ENCODE measurements around the gene RIN3.

- TF ChIP-seq, protein P1, sequence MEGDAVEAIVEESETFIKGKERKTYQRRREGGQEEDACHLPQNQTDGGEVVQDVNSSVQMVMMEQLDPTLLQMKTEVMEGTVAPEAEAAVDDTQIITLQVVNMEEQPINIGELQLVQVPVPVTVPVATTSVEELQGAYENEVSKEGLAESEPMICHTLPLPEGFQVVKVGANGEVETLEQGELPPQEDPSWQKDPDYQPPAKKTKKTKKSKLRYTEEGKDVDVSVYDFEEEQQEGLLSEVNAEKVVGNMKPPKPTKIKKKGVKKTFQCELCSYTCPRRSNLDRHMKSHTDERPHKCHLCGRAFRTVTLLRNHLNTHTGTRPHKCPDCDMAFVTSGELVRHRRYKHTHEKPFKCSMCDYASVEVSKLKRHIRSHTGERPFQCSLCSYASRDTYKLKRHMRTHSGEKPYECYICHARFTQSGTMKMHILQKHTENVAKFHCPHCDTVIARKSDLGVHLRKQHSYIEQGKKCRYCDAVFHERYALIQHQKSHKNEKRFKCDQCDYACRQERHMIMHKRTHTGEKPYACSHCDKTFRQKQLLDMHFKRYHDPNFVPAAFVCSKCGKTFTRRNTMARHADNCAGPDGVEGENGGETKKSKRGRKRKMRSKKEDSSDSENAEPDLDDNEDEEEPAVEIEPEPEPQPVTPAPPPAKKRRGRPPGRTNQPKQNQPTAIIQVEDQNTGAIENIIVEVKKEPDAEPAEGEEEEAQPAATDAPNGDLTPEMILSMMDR (conservative IDR thresholded peaks at IDR 0.05; ENCODE audit: low read depth, low read length), result no peak
- TF ChIP-seq EZH2 (IDR thresholded peaks at IDR 0.05; ENCODE audit: low read length, unreplicated experiment), result no peak
These were observed 63.8 kb downstream of the RIN3 start for GRCh38 chr14:92577321-92577742.

All from PC-3 (cell line).